GM19099 (cell line): ENCODE results near the gene HES6.

Experiments
- POLR2A ChIP-seq: IDR thresholded peaks from 3 replicates; pipeline ENCODE4 v1.6.1; 2011; ENCODE audit warnings: low read depth; ENCODE audit not compliant: insufficient read length; ENCODE audit errors: extremely low read depth

HES6 gene

DNA sequence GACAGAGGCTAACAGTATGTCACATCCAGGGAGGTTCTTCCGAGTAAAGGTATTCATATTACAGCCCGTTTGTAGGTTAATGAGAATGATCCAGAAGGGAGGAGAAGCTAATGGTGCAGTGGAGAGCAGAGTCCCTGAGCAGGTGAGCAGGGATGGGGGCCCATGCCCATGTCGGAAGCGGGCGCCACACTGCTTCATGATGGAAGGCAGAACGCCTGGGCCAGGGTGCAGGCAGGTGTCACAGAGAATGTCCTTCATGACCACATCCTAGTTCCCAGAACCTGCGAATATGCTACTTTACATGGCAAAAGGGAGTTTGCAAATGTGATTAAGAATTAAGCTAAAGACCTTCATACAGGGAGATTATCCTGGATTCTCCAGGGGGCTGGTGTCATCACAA lies 4.0 kb downstream of the HES6 start:
- no peak for TF ChIP-seq POLR2A

DNA sequence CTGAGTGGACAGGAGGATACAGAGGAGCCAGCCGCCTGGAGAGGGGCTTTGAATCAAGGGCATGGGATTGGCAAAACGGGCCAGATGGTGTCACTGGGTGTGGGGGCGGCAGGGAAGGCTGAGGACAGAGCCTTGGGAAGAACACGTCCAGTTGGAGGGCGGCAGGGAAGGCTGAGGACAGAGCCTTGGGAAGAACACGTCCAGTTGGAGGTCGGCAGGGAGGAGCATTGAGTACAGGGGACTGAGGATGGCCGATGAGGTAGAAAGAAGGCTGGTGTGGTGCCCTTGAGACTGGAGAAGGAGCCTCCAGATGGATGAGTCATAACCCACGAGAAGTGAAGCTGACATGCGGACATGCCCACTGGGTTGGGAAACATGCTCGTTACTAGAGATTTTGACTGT lies 4.5 kb downstream of the HES6 start:
- no peak for TF ChIP-seq POLR2A

DNA sequence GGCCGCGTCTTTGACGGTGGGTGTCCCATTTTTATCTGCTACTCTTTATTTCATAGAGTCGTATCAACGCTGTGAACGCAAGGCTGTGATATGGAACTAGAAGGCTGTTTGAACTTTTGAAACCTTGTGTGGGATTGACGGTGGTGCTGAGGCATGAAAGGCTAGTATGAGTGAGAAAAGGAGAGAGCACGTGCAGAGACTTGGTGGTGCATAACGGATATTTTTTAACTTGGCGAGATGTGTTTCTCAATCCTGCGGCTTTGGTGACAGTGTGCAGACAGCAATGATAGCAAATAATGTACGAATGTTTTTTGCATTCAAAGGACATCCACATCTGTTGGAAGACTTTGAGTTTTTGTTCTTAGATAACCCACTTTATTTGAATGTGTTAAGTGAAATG lies 6.2 kb downstream of the HES6 start:
- no peak for TF ChIP-seq POLR2A

DNA sequence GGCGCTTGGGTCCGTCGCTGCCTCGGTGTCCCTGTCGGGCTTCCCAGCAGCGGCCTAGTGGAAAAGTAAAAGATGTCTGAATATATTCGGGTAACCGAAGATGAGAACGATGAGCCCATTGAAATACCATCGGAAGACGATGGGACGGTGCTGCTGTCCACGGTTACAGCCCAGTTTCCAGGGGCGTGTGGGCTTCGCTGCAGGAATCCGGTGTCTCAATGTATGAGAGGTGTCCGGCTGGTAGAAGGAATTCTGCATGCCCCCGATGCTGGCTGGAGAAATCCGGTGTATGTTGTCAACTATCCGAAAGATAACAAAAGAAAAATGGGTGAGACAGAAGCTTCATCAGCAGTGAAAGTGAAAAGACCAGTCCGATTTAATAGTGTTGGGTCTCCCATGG lies 8.0 kb downstream of the HES6 start:
- no peak for TF ChIP-seq POLR2A

DNA sequence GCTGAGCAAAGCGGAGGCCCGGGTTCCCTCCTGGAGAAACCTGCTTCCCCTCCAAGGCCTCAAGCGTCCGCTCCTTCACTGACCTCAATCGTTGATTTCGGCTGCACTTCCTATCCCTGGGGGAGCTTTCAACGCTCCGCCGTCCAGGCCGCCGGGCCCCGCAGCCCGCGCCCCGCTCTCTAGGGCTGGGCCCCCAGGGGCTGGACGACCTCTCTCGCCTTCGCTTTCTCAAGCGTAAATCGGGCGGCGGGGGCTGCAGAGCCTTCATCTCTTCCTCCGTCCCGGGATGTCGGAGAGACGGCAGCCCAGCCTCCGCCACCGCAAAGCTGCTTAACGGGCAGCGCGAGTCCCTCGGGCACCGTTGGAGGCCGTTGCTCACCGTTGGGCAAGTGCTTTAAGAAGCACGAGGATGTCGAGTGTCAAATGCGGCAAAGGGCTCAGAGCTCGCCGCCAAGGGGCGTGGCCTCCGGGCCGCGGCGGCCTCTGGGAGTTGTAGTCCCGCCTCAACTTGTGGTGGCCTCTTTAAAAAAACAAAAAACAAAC lies 8.5 kb downstream of the HES6 start:
- TF ChIP-seq POLR2A: no peak

DNA sequence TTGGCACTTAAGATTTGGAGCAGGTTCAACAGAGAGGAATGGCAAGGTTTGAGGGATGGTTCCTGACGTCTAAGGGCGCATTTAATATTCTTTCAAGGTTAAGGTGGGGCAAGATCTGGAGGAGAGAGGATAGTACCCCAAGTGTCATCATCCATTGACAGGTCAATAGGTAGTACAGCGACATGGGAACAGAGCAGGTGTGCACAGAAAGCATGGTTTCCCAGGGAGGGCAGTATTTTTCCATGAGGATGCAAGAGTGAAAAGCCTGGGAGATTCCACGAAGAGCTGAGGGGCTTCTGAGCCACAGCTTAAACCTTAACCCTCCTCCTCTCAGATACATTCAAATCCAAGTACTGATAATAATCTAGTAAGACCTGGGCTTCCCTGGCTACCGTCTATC lies 9.1 kb downstream of the HES6 start:
- TF ChIP-seq POLR2A: no peak

DNA sequence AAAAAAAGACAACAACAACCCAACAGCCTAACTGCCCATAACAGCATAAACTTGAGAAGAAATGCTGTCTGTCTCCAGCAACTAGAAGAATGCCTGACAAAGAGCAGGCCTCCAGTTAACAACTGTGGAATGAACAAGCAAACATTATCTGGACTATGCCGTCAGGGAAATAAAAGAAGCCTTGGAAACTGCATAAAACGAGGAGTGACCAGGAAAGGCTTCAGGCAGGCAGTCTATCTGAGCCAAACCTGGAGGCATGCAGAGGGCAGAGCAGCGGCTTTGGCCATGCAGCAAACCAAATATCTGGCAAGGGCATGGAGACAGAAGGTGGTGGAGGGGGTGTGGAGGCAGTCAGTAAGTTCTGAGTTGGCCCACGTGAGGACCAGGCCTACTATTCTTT lies 11.1 kb downstream of the HES6 start:
- no peak for TF ChIP-seq POLR2A

DNA sequence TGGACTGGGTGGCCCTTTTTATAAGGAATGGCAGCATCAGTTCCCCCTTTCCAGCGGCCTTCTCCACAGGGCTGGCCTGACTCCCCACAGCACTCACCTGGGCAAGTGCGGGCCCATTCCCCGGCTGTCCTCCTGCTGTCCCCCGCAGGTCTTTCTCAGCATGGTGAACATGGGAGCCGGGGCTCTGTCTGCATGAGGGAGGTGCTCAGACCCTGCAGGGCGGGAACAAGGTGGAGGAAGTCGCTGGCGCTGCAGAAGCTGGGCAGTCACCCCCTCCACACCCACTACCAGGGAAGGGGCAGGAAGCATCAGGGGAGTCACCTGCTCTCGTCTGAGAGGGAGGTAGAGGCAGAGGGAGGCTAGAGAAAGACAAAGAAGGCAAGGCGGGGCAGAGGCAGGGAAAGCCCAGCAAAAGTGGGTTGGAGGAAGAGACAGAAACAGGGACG lies 12.2 kb downstream of the HES6 start:
- TF ChIP-seq POLR2A: no peak

DNA sequence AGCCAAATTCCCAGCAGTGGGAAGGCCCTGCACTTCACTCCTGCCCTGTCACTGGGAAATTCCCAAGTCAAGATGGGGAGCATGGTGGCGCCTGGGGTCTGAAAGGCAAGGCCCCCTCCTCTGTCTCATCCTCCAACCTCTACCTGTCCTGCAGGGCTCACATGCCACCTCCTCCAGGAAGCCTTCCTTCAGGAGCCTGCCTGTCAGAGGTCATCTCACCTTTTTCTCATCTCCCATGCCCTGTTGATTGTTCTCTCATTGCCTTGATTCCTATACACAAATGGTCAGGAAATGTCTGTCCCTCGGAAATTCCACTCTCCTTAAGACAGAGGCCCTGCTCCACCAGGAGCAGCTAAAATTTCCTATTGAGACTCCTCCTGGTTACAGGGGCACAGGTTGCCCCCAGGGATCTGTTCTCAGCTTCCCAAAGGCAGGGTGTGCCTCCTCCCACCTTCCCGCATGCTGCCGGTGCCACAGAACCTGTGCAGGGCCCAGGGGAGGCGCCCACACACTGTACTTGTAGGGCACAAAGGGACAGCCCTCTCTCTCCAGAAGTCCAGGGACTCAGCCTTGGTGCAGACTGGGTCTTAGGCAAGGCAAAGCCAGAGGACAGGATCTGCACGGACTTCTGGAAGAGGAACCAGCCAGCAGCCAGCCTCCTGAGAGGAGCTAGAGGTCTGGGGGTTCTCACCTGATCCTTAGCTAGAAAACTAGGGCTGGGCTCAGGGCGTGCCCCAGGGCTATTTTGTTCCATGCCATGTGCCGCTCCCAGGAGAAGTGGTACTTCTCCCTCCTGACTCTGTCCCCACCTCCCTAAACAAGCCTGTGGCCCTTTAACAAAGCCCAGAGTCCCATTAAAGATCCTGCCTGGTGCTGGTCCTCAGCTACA lies 12.9 kb downstream of the HES6 start:
- no peak for TF ChIP-seq POLR2A

DNA sequence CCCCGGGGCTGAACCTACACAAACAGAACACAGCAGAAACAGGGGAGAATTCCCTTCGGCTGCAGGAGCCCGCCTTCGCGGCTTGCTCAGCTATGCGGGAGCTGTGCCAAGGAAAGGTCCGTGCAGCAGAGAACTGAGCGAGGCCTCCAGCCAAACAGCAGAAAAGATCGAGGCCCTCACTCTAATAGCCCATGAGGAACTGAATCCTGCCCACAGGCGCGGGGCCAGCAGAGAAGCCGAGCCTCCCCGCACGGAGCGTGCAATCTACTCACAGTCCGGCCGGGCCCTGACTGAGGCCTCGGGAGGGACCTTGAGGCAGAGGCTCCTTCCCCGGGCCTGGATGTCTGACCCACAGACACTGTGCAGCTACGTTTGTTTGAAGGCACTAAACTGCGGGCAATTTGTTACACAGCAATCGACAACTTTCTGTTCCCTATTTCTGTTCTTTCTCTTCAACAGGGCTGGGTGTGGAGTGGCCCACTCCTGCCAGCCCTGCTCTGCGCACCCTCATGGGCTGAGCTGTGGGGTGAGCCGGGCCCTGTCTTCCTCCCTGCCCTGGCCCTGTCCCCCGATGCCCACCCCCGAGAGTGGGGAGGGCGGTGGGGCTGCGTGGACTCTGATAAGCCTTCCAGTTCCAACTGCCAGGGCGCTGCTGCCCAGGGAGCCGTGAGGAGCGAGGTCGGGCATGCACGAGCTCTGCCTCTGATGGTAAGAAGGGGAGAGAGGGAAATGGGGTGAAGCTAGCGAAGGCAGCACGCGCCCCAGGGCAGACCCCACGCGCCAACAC lies 13.7 kb downstream of the HES6 start:
- no peak for TF ChIP-seq POLR2A

DNA sequence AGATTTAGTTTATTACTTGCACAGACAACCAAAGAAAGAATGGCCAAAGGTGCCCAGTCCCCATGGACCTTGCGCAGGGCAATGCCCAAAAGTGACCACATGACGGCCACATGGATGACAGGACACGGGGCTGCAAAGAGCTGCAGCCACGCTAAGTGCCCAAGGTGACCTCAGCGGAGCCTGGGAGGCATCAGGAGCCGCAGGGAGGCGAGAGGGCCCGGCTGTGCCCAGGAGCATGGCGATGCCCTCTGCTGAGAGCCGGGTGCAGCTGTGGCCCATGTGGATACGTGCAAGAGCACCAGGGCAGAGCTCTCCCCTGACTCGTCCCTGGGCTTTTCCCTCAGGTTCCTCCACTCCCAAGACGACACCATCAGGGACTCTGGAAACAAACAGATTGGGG lies 14.7 kb downstream of the HES6 start:
- TF ChIP-seq POLR2A: no peak

DNA sequence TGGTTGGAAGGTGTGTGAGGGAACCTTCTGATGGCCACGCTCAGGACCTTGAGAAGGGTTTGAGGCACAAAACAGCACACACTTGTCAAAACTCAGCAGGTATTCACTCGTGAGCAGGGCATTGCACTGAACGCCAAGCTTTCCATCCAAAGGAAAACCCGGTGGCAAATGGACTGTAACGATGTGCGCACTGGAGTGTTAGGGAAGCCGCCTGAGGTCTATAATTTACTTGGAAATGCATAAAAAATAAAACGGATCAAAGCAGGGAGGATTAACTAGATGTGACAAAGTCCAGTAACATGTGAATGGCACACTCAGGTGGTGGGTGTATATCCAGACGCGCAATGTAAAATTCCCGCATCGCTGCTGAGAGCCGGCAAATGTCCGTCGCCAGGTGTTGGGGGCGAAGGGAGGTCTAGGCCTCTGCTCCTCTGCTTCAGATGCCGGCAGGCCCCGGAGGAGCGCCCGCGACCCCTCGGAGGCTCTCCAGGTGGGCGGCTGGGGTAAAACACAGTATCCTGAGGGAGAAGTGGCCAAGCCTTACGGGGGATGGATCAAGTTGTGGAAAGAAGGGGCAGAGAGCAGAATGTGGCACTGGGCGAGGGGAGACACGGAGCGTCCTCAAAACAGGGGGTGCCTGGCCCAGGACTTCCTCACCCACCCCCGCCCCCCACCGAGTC lies 15.3 kb downstream of the HES6 start:
- TF ChIP-seq POLR2A: no peak

DNA sequence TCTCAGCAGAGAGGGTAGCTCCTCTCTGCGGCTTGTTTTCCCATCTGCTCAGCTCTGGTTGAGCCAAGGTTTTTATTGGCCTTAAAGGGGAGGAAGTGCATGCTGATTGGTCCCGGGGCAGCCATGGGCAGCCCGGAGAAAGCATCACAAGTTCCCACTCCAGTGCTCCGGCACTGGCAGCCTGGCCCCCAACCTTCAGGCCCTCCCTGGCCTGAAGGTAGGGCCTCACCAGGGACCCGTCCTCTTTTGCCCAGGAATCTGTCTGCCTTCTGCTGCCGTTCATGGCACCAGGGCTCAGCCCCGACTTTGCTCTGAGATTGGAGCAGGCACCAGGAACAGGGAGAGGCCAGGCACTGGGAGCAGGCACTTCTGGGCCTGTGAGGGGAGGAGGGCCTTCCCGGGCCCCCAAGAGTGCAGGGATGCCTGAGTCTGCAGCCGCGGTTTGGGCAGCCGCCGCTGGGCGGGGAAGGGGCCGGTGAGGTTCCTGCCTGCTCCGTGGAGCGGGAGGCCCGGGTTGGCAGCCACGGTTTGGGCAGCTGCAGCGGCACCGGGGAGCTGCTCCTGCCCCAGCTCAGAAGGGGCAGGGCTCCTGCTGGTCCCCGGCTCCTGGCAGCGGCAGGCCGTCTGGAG lies 18.8 kb downstream of the HES6 start:
- TF ChIP-seq POLR2A: no peak

DNA sequence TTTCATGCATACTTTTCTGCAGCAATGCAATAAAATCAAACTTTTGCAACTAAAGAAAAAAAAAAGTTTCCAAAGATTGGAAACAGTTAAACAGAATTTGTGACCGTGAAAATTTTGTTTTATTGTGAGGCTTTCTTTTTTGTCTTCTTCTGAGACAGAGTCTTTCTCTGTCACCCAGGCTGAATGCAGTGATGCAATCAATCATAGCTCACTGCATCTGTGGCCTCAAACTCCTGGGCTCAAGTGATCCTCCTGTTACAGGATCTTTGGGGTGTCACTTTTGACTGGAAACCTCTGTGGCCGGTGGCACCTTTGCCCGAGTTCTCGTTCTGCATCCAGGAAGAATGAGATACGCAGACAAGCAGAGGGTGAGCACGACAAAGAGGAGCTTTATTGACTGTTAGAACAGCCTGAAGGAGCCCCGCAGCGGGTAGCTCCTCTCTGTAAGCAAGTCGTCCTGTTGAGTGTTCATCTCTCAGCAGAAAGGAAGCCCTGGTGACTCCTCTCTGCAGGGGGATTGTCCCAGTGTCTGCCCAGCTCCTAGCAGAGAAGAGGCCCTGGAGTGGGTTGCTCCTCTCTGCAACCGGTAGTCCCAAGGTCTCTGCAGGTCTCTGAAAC lies 19.5 kb downstream of the HES6 start:
- no peak for TF ChIP-seq POLR2A

DNA sequence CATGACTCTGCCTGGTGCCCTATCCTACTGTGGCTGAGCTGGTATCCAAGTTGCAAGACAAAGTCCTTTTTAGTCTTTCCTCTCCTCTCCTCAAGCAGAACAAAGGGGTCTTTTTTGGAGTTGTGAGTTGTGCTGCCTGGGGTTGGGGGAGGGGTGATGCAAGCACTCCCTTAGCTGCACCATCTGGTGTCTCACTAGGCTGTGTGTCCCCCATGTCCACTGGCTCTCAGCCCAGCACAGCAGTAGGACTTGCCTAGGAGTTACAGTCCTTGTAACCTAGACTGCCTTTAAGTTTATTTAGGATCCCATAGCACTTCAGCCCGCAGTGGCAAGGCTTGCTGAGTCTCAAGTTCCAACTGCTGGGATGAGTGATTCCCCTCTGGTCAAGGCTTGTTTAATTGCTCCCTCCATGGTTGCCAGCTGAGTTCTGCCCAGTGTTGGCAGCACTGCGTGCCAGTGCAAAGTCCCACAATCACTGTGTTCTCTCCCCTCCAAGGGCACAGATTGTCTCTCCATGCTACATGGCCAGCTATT lies 23.1 kb downstream of the HES6 start:
- TF ChIP-seq POLR2A: no peak

DNA sequence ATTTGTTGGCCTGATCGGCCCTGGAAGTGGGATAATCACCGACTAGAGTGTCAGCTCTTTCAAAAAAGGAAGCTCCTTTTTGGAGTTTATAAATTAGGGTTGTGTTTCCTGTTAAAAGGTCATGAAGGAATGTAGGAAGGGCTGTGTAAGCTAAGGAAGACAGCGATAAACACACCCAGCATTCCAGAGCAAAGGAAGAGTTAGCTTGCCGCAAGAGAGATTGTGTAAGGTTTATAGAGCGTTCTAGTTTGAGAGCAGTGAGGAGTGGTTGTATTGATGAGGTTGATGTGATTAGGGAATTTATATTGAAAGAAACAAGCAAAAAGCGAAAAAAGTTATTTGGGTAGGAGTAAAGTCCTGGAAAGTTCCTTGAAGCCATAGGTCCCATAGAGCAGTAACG lies 32.8 kb downstream of the HES6 start:
- TF ChIP-seq POLR2A: no peak
